HFFc6 (cell line): Measurements from ENCODE around the gene MARK3. TPM values are rescaled to one million over a fixed set of nuclear protein-coding genes. Genes with fewer than 3 reads are reported as not detected.
A peak's percentile ranks its signal among the peaks of the same experiment; 100 is the strongest.

Source experiments
- DNase-seq: peaks from one replicate; pipeline ENCODE4 v3.0.0-alpha.2; 2018
- H3K27ac Mint-ChIP-seq: 2 replicates; pipeline ENCODE4 v1.8.0; 2020; ENCODE audit warnings: mild to moderate bottlenecking, mixed read lengths
- H3K27me3 Mint-ChIP-seq: 2 replicates; pipeline ENCODE4 v1.8.0; 2021; ENCODE audit warnings: mild to moderate bottlenecking, moderate library complexity, mixed read lengths; ENCODE audit not compliant: insufficient read depth
- H3K36me3 Mint-ChIP-seq: 2 replicates; pipeline ENCODE4 v1.8.0; 2021; ENCODE audit warnings: low read depth, mixed read lengths
- H3K4me1 Mint-ChIP-seq: 2 replicates; pipeline ENCODE4 v1.8.0; 2020; ENCODE audit warnings: low read depth, mixed read lengths
- H3K4me3 Mint-ChIP-seq: 2 replicates; pipeline ENCODE4 v1.8.0; 2020; ENCODE audit warnings: mild to moderate bottlenecking, moderate library complexity, mixed read lengths
- H3K9me3 Mint-ChIP-seq: 2 replicates; pipeline ENCODE4 v1.8.0; 2020; ENCODE audit warnings: mild to moderate bottlenecking, mixed read lengths
- CTCF ChIP-seq: fragments of 200-600 bp; sonication (generic); IDR thresholded peaks from 2 replicates; pipeline ENCODE4 v1.5.0; 2021; ENCODE audit warnings: antibody characterized with exemption, mild to moderate bottlenecking
- total RNA-seq, 6 experiments: library from RNA; stranded (reverse); fragmentation: NEBNext Ultra II Directional; extraction: Animal tissue kit (Norgen Biotek cat#: 25700); gene quantifications; 2 replicates in 1 of 6; 3 replicates in 5 of 6; pipeline ENCODE4 v1.2.3, GENCODE V29; 2021

MARK3 gene
- total RNA-seq, 6 experiments from 2014 or later = 57.4 to 71.8 (median 65.7) TPM

GRCh38 chr14:103517174-103517566, 132.0 kb downstream of the MARK3 start:
- H3K36me3 Mint-ChIP-seq = 0 out of 2 replicates have a peak, but pooled peaks cover 4% of the 10 kb centered on the region
- no peak overlapping the region for H3K27ac Mint-ChIP-seq
- H3K4me1 Mint-ChIP-seq = peaks cover 27% of the 10 kb centered on the region
- peaks cover 19% of the 10 kb centered on the region for H3K27me3 Mint-ChIP-seq
- no peak for TF ChIP-seq CTCF
- DNase-seq = no peak
- no peaks in the 10 kb centered on the region for H3K9me3 Mint-ChIP-seq
- H3K4me3 Mint-ChIP-seq = no peak overlapping the region

- Mint-ChIP-seq H3K27me3 (peaks cover 15% of the 10 kb centered on the region), H3K9me3 (no peaks in the 10 kb centered on the region), H3K27ac (peak overlapping the region; percentile 11; the same call in 1 of the 2 replicates), H3K4me3 (no peak overlapping the region), H3K4me1 (peaks cover 27% of the 10 kb centered on the region), H3K36me3 (no peaks in the 10 kb centered on the region)
- DNase-seq = no peak
- TF ChIP-seq CTCF = no peak
These were observed 132.7 kb downstream of the MARK3 start for GRCh38 chr14:103517721-103518421.

- Mint-ChIP-seq H3K4me3 (peak overlapping the region; percentile 62; the same call in 1 of the 2 replicates), H3K9me3 (no peaks in the 10 kb centered on the region), H3K27ac (peak overlapping the region; percentile 84), H3K36me3 (no peaks in the 10 kb centered on the region), H3K4me1 (peaks cover 27% of the 10 kb centered on the region), H3K27me3 (peaks cover 15% of the 10 kb centered on the region)
- peak; percentile 36 for DNase-seq
- peak; percentile 96 for TF ChIP-seq CTCF
These were observed 133.3 kb downstream of the MARK3 start for GRCh38 chr14:103518422-103519042.

- H3K9me3 Mint-ChIP-seq = no peaks in the 10 kb centered on the region
- peak; percentile 37 for DNase-seq
- peak overlapping the region; percentile 84 for H3K27ac Mint-ChIP-seq
- no peaks in the 10 kb centered on the region for H3K36me3 Mint-ChIP-seq
- H3K27me3 Mint-ChIP-seq = peaks cover 12% of the 10 kb centered on the region
- no peak for TF ChIP-seq CTCF
- peak overlapping the region; percentile 62 for H3K4me3 Mint-ChIP-seq
- H3K4me1 Mint-ChIP-seq = peaks cover 27% of the 10 kb centered on the region
These were observed 134.0 kb downstream of the MARK3 start for GRCh38 chr14:103519043-103519836.

- no peak for TF ChIP-seq CTCF
- Mint-ChIP-seq H3K36me3 (no peaks in the 10 kb centered on the region), H3K27me3 (peaks cover 10% of the 10 kb centered on the region), H3K4me1 (peaks cover 27% of the 10 kb centered on the region), H3K27ac (no peak overlapping the region; the same call in 1 of the 2 replicates), H3K9me3 (no peaks in the 10 kb centered on the region), H3K4me3 (peak overlapping the region; percentile 62)
- DNase-seq = no peak
These were observed 134.6 kb downstream of the MARK3 start for GRCh38 chr14:103519837-103520212.
